ENCODE results near the gene TOGARAM1. TPM values are rescaled to one million over a fixed set of nuclear protein-coding genes. Genes with fewer than 3 reads are reported as not detected.

Gene TOGARAM1
- total RNA-seq, 1 experiment from 2014 or later, result 6.4 TPM

GRCh38 chr14:44962334-44963043 lies 499 bp downstream of the TOGARAM1 start:
- Mint-ChIP-seq H3K9me3 (no peaks in the 10 kb centered on the region), H3K36me3 (no peaks in the 10 kb centered on the region), H3K27me3 (ENCODE audit: low read depth) (no peaks in the 10 kb centered on the region), H3K27ac (no peak overlapping the region; the same call in 1 of the 2 replicates), H3K4me1 (peaks cover 43% of the 10 kb centered on the region), H3K4me3 (no peak overlapping the region)
- POLR2A ChIA-PET, result interaction anchor here (0.5 to 1.7 kb wide), 8 partner anchors 16 to 174 kb away, joined by 3 to 7 read pairs (median 4); partner anchors contain the start of gene PRPF39
- CTCF ChIA-PET, result interaction anchor here (0.5 to 2.2 kb wide), 5 partner anchors 17 to 291 kb away, joined by 3 to 16 read pairs (median 3); partner anchors contain the start of gene MIS18BP1
- peak; percentile 39 for DNase-seq (ENCODE audit: low spot score)
- ATAC-seq, result peak; percentile 30
- TF ChIP-seq ZMAT4 (CRISPR knock-in tag; IDR thresholded peaks at IDR 0.05), result no peak
- TF ChIP-seq FOXJ3 (CRISPR knock-in tag; IDR thresholded peaks at IDR 0.05; ENCODE audit: borderline replicate concordance), result no peak
- no peak for TF ChIP-seq SOX15 (CRISPR knock-in tag; IDR thresholded peaks at IDR 0.05)
- TF ChIP-seq ZNF512 (CRISPR knock-in tag; IDR thresholded peaks at IDR 0.05; ENCODE audit: borderline replicate concordance), result no peak
- TF ChIP-seq MYBL2 (CRISPR knock-in tag; IDR thresholded peaks at IDR 0.05), result no peak
- TF ChIP-seq ZNF423 (CRISPR knock-in tag; IDR thresholded peaks at IDR 0.05), result no peak
- TF ChIP-seq ZNF317 (CRISPR knock-in tag; IDR thresholded peaks at IDR 0.05; ENCODE audit: borderline replicate concordance, low read depth), result no peak
- TF ChIP-seq ATF6 (CRISPR knock-in tag; IDR thresholded peaks at IDR 0.05), result no peak
- no peak for TF ChIP-seq AR (CRISPR knock-in tag; IDR thresholded peaks at IDR 0.05)
- TF ChIP-seq TCF7 (CRISPR knock-in tag; IDR thresholded peaks at IDR 0.05; ENCODE audit: low read depth), result no peak
- TF ChIP-seq SP1 (CRISPR knock-in tag; conservative IDR thresholded peaks at IDR 0.05), result peak; percentile 21; the same call in 1 of the 2 replicates
- TF ChIP-seq NR1H2 (CRISPR knock-in tag; IDR thresholded peaks at IDR 0.05), result no peak
- no peak for TF ChIP-seq FOXP4 (CRISPR knock-in tag; IDR thresholded peaks at IDR 0.05)
- no peak for TF ChIP-seq MLX (CRISPR knock-in tag; IDR thresholded peaks at IDR 0.05)
- no peak for TF ChIP-seq GRHL2 (CRISPR knock-in tag; IDR thresholded peaks at IDR 0.05; ENCODE audit: insufficient replicate concordance, severe bottlenecking)
- TF ChIP-seq HMGA2 (CRISPR knock-in tag; IDR thresholded peaks at IDR 0.05), result no peak
- TF ChIP-seq USF2 (CRISPR knock-in tag; IDR thresholded peaks at IDR 0.05), result peak; percentile 29; the same call in 1 of the 2 replicates
- no peak for TF ChIP-seq ZNF671 (CRISPR knock-in tag; IDR thresholded peaks at IDR 0.05)
- TF ChIP-seq SMAD3 (CRISPR knock-in tag; IDR thresholded peaks at IDR 0.05; ENCODE audit: borderline replicate concordance), result 0 out of 2 replicates have a peak, but pooled peaks have one; percentile 37
- no peak for TF ChIP-seq OVOL2 (CRISPR knock-in tag; IDR thresholded peaks at IDR 0.05; ENCODE audit: borderline replicate concordance)
- TF ChIP-seq JUN (CRISPR knock-in tag; IDR thresholded peaks at IDR 0.05), result no peak
- TF ChIP-seq ZNF263 (CRISPR knock-in tag; IDR thresholded peaks at IDR 0.05; ENCODE audit: low read depth), result no peak
- TF ChIP-seq FOXK1 (CRISPR knock-in tag; IDR thresholded peaks at IDR 0.05), result no peak; the same call in 1 of the 2 replicates
- TF ChIP-seq FOXP1 (CRISPR knock-in tag; IDR thresholded peaks at IDR 0.05; ENCODE audit: borderline replicate concordance), result peak; percentile 48; the same call in 1 of the 2 replicates
- TF ChIP-seq ZBTB43 (CRISPR knock-in tag; IDR thresholded peaks at IDR 0.05), result peak; percentile 25; the same call in 1 of the 2 replicates

Data from WTC11 (cell line).